Putamen (tissue), 1 donor: ENCODE data around the gene PIAS3.

ENCODE experiments used
- DNase-seq: peaks from one replicate; pipeline ENCODE4 v3.0.0-alpha.2; 2016; ENCODE audit warnings: low spot score

The PIAS3 gene

GRCh38 chr1:145858901-145859490, at the start of gene PIAS3:
TSS of gene PIAS3 (minus strand) at chr1:145859081. CDS start at chr1:145858990, 91 bp downstream.
- DNase-seq: peak; percentile 93

DNA sequence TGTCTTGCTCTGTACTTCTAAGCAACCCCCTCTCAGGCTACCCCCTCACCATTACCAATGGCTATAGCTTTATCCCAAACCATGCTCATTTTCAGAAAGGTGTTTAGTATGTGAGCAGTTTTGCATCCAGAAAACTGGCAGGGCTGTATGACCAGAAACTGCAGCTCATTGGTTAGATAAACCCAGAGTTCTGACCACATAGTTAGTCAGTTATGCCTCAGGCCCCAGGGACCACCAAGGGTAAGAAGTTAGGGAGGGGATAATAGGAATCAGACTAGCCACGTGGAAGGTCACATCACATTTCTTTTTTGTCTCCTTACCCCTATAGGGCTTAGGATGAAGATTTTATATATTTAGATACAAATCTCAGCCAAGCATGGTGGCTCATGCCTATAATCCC, 49.8 kb upstream of the PIAS3 start:
- DNase-seq: no peak

DNA sequence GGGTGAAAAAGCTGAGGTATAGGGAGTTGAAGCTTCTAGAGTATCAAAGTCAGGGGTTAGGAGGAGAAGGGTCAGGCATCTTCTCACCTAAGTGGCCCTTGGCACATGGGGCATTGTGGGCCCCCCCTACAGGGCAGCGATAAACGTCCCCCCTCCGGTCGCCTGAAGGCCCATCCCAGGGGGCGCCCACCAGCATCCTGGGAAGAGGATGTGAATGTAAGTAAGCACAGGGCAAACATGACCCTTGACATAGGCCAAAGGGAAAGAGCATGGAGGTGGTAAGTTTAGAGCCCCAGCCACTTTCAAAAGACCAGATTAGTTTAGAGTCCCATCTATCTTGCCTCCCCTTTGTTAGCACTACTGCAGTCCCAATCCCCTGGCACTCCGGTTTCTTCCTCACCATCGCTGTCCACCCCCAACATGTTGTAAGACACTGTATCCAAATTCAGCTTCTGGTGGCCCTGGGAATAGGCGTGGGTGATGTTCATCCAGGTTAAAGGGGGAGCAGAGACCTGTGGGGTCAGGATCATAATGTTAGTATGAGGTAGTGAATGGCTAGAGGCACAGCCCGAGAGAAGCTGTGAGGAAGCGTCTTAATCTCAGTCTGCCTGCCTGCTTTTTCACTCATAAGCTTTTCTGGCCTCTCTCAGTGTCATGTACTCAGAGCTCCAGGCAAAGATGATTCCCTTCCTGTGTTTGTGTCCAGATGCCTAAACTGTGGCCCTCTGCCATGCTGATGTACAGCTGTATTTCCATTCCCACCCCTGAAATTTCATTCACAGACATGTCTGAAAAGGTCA, 48.3 kb upstream of the PIAS3 start:
- no peak for DNase-seq

DNA sequence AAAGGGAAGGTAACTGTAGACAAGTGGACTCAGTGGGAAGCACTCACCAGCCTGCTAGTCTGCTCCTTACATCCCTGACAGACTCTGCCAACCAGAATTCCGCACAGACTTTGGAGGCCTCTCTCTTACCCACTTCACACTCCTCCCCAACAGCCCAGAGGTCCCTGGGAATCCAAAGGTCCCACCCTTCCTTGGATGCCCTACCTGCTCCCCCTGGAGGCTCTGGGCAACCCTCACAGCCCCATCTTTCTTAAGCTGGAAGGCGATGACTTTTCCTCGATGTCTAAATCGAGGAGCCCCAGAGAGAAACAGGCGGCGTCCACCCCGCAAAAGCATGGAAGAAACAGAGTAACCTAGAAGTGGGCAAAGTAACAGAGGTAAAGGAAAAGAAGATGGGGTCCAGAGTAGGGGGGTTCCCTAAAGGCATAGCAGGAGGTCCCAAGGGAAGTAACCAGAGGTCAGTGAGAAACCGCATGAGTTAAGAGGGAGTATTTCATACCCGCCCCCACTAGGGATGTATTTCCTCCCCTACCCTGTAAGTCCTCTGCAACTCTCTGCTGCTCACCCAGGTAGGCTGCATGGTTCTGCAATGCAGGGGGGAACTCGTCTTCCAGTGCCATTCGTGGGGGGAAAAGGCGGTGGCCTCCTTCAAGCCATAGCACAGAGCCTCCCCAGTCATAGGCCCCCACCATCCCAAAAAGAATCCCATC, 42.6 kb upstream of the PIAS3 start:
- DNase-seq: no peak

DNA sequence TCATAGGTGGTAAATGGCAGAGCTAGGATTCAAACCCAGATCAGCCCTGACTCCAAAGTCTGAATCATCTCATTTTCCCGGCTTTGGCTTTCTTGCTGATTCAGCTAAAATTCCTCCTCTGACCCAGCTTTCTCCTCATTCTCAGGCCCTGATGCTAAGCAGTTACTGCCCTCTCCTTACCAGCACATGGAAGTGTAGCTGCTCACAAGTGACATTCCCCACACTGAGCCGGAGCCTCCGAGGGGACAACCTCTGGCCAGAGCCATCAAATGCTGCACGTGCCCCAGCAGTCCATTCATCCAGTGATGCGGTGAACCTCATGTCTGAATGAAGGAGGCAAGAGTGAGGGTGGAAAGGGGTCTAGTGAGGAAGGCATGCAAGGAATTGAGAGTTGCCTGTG, 39.9 kb upstream of the PIAS3 start:
- no peak for DNase-seq

GRCh38 chr1:145897969-145898368, 39.1 kb upstream of the PIAS3 start:
- no peak for DNase-seq

- DNase-seq: no peak
Measured at GRCh38 chr1:145895471-145895870, 36.6 kb upstream of the PIAS3 start.

GRCh38 chr1:145893306-145894055, 34.6 kb upstream of the PIAS3 start:
- no peak for DNase-seq

GRCh38 chr1:145892486-145893087, 33.7 kb upstream of the PIAS3 start:
- no peak for DNase-seq

DNA sequence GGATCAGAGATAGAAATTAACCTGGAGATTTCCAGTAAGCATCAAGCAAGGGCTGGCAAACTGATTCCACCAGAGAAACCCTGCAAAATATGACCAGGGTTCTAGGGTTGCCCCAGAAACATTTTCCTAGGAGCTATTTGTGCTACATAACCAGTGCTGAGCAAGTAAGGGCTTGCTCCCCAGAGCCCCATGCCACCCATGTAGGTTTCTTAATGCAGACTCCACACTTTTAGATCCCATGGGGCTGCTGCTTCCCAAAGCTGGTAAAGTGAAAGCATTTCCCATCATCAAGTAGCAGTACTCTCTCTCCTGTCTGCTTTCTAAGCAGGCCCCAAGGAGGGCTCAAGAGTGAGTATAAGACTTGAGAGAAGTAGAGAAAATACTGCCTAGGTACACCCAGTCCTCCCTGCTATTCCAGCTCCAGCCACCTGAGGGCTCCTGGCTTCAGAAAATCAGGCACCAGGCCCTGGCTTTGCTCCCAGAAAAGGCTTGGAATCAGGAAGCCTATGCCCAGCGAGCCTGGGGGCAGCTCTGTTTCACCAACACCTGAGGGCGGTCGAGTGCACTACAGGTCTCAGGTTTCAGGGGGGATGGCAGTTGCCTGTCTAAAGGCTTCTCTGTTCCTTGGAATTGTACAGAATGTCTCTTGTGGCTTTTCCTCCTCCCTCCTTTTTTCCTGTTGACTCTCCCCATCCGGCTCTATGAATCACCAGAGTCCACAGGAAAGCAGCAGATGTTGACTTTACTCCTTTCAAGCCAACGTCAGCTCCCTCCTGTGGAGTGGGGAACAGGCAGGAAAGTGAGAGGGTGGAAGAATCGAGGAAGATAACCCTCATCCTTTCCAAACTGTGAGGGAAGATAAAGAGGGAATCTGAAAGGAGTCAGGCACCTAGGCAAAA, 33.0 kb upstream of the PIAS3 start:
- peak; percentile 84 for DNase-seq

DNA sequence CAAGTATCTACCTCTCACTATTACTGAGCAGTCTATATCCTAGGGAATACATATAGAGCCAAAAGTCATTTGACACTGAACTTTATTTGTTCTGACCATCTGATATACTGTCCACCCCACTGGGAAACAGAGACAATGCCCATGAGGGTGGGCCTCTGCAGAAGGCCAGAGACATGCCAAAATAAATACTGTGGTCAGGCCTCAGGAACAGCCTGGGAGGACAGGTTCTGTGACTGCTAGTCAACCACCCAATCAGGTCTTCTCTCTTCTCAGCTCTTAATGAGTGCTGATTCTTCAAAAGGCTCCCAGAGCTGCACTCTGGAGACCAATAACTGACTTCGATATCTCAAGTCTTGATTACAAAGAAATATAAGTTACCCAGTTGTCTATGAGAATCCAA, 32.3 kb upstream of the PIAS3 start:
- DNase-seq: no peak

DNA sequence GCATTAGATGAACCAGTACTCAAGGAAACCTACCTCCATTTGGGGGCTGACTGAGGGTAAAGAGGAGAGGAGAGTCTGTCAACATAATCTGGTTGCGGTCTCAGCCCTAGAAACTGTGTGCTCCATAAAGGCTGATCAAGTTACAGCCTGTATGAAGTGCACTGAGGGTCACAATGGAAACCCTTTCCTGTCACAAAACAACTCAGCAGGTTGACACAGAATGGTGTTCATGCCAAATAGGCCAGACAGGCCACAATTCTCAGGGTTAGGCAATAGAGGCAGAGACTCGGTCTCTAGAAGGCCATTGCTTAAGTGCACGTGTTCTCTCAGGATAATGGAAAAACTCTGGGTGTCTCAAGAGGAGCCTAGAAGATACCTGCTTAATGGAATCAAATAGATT, 30.8 kb upstream of the PIAS3 start:
- no peak for DNase-seq

GRCh38 chr1:145887631-145888030, 28.8 kb upstream of the PIAS3 start:
- DNase-seq: no peak

DNA sequence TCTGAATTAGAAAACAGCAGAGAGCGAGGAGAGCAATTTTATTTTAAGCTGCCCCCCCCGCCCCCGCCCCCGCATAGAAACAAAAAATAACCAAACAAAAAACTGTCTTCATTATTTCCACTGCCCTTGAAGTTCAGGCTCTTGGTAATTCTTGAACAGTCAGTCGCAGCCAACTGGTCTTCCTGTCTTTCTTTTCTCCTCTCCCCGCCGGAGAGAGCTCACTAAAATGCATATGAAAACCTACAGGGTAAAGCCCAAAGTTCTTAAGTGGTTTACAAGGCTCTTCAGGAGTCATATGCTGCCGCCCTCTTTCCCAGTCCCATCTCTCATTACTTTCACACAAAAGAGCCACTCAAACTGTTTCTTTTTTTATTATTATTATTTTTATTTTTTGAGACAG, 27.9 kb upstream of the PIAS3 start:
- no peak for DNase-seq

DNA sequence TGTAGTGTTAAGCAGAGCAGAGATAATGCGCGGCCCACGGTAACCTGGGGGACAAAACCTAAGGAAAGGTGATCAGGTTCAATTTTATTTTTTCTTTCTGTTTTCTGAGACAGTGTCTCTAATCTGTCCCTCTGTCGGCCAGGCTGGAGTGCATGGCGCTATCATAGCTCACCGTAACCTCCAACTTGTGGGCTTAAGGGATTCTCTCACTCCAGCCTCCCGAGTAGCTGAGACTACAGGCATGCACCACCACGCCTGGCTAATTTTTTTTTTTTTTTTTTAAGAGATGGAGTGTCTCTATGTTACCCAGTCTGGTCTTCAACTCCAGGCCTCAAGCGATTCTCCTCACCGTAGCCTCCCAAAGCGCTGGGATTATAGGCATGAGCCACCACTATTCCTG, 27.5 kb upstream of the PIAS3 start:
- no peak for DNase-seq

DNA sequence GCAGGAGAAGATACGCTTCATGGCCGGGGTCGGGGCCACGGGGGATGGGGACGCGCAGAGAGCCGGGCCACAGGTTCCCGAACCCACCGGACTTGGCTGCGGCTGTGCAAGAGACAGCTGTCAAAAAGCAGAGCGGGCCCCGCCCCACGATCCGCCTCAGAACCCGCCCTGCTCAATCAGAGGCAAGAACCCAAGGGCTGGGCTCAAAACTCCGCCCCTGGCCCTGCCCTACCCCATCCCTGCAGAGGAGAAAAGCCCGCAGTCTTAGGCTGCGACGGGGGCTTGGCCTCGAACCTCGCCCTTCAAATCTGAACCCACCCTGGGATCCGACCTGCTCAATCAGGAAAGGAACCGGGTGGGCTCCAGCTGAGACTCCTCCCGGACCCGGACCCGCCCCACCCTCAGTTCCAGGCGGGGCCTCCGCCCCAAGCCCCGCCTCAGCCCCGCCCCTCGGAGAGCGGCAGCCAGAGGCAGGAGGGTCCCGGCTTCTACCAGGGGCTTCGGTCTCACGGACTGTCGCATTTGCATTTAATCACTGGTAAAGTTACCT, 26.9 kb upstream of the PIAS3 start, which contains the start of gene ANKRD35:
TSS of gene ANKRD35 (minus strand) at position 129 of the 550 bp plus-strand sequence. CDS start at position 21, 108 bp downstream.
- DNase-seq: peak; percentile 73

- no peak for DNase-seq
Measured at GRCh38 chr1:145884675-145885074, 25.8 kb upstream of the PIAS3 start.

- no peak for DNase-seq
Measured at GRCh38 chr1:145879775-145880174, 20.9 kb upstream of the PIAS3 start.

GRCh38 chr1:145878724-145879123, 19.8 kb upstream of the PIAS3 start:
- DNase-seq: no peak

DNA sequence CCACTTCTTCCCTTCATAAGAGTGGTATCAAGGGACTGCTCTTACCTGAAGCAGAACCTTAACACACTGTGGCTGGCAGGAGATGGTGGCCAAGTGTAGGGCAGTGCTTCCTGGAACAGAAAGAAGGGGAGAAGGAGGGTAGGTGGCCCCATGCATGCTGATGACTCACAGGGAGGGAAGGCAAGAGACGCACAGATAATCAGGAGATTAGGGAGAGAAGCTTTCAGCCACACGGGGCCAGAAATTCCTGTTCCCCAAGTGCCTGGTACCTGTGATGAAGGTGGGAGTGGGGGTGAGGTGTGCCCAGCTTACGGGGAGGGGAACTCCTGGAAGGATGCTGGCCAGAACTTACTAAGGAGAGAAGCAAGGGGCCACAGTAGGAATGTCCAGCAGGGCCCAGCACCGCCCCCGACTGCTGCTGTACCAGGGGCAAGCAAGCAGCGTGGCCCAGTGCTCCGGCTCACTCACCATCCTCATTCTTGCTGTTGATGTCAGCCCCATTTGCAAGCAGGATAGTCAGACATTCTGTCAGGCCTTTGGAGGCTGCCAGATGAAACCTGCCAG, 19.1 kb upstream of the PIAS3 start:
- DNase-seq: no peak
